HG02938 (cell line): Measurements from ENCODE around the gene LTA.

Experiments used
- ATAC-seq: cut with Tn5 transposase; IDR thresholded peaks from one replicate; pipeline ENCODE4 v1.9.1; 2021; ENCODE audit warnings: mild to moderate bottlenecking, moderate library complexity; ENCODE audit not compliant: unreplicated experiment

The LTA gene, protein sequence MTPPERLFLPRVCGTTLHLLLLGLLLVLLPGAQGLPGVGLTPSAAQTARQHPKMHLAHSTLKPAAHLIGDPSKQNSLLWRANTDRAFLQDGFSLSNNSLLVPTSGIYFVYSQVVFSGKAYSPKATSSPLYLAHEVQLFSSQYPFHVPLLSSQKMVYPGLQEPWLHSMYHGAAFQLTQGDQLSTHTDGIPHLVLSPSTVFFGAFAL

GRCh38 chr6:31572041-31572911 is at the start of gene LTA:
Gene LTA, plus strand, starts transcription at chr6:31572289. Its CDS starts 454 bp downstream, at chr6:31572743.
- ATAC-seq, result no peak

DNA sequence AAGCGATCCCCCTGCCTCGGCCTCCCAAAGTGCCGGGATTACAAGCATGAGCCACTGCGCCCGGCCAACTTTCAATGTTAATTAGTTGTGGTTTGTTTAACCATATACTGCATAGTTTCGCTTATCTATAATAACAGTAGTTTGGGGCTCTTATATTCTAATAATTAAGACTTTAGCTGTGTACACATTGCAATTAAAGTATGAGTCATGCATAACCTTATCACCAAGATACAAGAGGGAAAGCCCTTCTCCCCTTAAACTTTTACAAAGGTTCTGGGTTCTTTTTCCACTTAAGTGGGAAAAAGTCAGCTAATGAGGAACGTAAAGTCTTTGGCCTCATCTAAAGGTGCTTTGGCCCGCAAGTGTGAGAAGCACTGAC is 46.5 kb upstream of the LTA start:
- ATAC-seq, result no peak

- ATAC-seq, result no peak
Measured at GRCh38 chr6:31525932-31526591, 46.0 kb upstream of the LTA start.

- no peak for ATAC-seq
Measured at GRCh38 chr6:31528307-31528777, 43.7 kb upstream of the LTA start.

GRCh38 chr6:31528821-31529328 is 43.2 kb upstream of the LTA start, which contains the start of gene MCCD1:
Gene MCCD1, plus strand, starts transcription at chr6:31528962. Its CDS starts 53 bp downstream, at chr6:31529015.
- ATAC-seq, result no peak

- no peak for ATAC-seq
Measured at GRCh38 chr6:31529329-31530150, 42.5 kb upstream of the LTA start.

- ATAC-seq, result no peak
Measured at GRCh38 chr6:31530659-31531058, 41.4 kb upstream of the LTA start.

DNA sequence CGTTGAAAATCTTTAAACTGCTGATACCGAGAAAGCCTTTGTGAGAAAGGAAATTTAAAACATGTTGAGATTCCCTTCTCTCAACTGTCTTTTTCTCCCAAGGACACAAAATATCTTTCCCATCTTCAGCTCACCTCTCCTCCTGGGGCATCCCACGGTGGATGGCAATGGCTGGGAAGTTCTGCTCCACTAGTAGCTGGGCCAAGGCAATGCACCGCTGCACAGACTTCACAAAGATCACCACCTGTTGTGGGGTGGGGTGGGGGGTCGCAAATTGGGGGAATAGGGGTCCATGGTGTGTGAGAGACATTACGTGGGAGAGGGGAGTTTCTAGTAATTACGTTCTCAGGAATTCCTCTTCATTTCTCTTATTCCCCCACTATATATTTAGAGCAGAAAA is 40.9 kb upstream of the LTA start:
- no peak for ATAC-seq

DNA sequence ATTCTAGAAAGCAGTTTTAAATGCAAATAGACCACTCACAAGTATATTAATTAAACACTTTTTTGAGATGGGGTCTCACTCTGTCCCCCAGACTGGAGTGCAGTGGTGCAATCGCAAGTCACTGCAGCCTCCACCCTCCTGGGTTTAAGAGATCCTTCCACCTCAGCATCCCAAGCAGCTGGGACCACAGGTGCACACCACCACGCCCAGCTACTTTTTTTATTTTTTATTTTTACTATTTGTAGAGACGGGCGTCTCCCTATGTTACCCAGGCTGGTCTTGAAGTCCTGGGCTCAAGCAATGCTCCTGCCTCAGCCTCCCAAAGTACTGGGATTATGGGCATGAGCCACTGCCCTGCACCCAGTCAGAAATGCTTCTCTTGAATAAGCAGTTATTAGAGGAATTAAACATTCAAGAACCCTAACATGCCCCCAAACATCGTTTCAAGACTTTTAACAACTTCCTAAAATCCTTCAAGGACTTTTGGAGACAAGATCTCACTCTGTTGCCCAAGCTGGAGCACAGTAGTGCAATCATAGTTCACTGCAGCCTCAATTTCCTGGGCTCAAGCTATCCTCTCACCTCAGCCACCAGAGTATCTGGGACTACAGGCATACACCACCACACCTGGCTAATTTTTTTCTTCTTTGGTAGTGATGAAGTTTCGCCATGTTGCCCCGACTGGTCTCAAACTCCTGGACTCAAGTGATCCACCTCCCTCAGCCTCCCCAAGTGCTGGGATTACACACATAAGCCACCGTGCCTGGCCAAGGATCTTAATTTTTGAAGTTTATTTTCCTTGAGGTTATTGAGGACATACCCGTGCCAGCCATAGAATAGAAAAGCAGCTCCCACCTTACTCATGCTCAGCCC is 40.1 kb upstream of the LTA start:
- ATAC-seq, result no peak

- no peak for ATAC-seq
Measured at GRCh38 chr6:31532644-31533454, 39.2 kb upstream of the LTA start.

DNA sequence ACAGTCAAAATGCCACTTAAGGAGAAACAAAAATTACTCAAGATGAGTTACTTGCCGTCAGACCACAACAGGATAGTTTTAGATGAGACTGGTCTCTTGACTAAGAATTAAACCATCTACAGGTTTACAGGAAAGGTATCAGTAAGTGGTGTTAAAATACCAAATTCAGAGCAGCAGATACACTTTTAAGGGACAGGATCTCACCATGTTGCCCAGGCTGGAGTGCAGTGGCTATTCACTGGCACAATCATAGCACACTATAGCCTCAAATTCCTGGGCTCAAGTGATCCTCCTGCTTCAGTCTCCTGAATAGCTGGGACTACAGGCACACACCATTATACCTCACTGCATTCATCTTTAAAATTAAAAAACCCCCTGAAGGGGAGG is 38.6 kb upstream of the LTA start:
- no peak for ATAC-seq

DNA sequence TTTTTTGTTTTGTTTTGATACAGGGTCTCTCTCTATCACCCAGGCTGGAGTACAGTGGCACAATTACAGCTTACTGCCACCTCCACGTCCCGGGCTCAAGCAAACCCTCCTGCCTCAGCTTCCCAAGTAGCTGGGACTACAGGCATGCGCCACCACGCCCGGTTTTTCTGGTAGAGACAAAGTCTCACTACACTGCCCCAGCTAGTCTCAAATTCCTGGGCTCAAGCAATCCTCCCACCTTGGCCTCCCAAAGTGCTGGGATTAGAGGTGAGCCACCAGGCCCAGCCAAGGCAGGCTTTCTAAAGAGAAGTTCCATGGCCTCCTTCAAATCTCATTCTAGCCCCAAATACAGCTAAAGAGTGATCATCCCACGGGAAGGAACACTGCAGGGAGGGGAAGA is 38.1 kb upstream of the LTA start:
- no peak for ATAC-seq

GRCh38 chr6:31534521-31535040 is 37.5 kb upstream of the LTA start:
- ATAC-seq, result no peak

- no peak for ATAC-seq
Measured at GRCh38 chr6:31535538-31536324, 36.4 kb upstream of the LTA start.

DNA sequence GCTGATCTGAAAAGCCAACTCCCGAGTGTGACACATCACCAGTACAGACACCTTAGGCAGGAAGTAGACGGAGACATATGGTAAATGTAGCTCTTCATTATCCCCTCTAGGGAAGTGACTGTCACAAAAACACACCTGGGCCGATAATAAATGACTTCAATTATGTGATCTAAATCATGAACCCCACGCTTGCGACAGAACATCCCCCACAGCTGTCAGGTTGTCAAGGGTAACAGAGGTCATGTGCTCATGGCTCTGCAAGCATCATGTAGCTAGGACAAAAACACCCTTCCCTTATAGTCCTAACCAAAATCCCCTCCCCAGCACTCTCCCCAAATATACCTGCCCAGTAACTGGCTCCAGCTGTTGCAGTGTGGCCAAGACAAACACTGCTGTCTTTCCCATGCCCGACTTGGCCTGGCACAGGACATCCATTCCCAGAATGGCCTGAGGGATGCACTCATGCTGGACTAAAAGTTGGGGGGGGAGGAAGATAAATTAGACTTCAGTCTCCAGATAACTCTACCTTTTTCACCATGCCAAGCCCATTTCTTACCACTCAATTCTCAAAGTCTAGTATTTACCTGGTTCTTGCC is 33.2 kb upstream of the LTA start:
- ATAC-seq, result no peak

DNA sequence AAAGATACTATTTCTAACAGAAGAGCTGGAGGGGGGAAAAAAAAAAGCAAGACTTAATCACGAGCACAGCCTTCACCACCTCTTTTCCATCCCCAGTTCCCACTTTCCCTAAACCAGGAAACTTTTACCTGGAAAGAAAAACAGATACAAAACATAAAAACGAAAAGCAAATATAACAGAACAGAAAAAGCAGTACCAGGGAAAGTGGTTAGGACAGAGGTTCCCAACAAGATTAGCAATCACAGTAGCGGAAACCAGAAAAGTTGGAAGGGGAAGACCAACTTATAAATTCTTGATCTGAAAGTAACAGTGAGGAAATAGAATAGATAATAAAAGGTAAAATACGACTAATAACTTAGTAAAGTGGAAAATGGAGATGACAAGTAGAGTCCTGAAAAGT is 31.4 kb upstream of the LTA start:
- ATAC-seq, result no peak

DNA sequence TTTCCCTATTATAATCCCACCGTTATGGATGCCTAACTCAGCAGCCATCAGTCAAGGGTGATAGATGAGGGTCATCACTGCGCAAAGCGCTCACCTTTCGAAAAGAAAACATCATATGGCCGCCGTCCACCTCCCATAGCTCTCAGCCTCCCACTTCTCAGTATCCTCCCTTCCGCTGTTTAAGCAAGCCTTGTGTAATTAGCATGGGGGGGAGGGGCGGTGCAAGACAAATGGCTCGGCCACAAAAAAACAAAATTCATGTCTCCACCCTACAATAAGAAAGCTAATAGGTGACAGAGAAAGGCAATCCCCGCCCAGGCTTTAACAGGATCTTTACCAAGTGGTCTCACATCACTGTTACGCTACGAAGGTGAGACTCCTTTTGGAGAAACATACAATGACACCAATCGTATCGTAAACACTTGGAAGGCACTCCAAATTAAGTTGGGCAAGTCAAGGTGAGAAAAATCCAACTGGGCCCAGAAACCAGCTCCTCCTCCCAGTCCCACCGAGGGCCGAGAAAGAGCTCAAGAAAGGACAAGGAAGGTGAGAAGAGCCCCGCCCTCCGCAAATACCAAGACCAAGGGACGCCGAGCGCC is 30.9 kb upstream of the LTA start:
- no peak for ATAC-seq
